AG09319 (cell line): ENCODE results near the gene KRT33A.
"Not testable (repeated sequence)": the region's sequence is repeated elsewhere in the genome, so short reads cannot be mapped to it uniquely, and the experiment has no call there.

Experiments
- DNase-seq: peaks from one replicate; pipeline ENCODE4 v3.0.0-alpha.2; 2010; ENCODE audit warnings: low read depth; ENCODE audit errors: extremely low read depth
- TF ChIP-seq, protein P1 (sequence below): IDR thresholded peaks from 2 replicates; pipeline ENCODE4 v1.5.1; 2011; ENCODE audit warnings: low read depth, mild to moderate bottlenecking, inconsistent platforms, low read length, moderate library complexity

Gene KRT33A

GRCh38 chr17:41350381-41350878, at the start of gene KRT33A:
Gene KRT33A, minus strand, starts transcription at chr17:41350828. Its CDS starts 61 bp downstream, at chr17:41350767.
- DNase-seq: not testable (repeated sequence)

- DNase-seq: no peak
- TF ChIP-seq, protein P1, sequence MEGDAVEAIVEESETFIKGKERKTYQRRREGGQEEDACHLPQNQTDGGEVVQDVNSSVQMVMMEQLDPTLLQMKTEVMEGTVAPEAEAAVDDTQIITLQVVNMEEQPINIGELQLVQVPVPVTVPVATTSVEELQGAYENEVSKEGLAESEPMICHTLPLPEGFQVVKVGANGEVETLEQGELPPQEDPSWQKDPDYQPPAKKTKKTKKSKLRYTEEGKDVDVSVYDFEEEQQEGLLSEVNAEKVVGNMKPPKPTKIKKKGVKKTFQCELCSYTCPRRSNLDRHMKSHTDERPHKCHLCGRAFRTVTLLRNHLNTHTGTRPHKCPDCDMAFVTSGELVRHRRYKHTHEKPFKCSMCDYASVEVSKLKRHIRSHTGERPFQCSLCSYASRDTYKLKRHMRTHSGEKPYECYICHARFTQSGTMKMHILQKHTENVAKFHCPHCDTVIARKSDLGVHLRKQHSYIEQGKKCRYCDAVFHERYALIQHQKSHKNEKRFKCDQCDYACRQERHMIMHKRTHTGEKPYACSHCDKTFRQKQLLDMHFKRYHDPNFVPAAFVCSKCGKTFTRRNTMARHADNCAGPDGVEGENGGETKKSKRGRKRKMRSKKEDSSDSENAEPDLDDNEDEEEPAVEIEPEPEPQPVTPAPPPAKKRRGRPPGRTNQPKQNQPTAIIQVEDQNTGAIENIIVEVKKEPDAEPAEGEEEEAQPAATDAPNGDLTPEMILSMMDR: no peak
Measured at GRCh38 chr17:41396996-41397660, 46.5 kb upstream of the KRT33A start, which contains the start of gene KRT31. Gene KRT31, minus strand, starts transcription at chr17:41397608. Its CDS starts 69 bp downstream, at chr17:41397539.

DNA sequence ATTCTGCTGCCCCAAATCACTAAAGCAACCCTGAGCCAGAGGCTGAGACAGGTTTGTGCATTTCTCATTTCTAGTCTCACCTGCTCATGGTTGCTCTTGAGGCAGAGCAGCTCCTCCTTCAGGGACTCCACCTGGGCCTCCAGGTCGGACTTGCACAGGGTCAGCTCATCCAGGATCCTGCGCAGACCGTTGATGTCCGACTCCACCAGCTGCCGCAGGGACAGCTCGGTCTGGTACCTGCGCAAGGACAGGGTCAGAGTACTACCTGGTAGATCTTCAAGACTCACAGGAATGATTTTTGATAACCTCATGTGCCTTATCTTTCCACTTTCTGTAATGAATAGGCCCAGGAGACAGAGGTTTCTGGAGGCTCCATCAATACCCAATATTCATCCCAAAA, 45.7 kb upstream of the KRT33A start:
- TF ChIP-seq, protein P1: no peak
- no peak for DNase-seq

GRCh38 chr17:41395611-41396010, 45.0 kb upstream of the KRT33A start:
- TF ChIP-seq, protein P1: no peak
- no peak for DNase-seq

- not testable (repeated sequence) for DNase-seq
Measured at GRCh38 chr17:41395044-41395443, 44.4 kb upstream of the KRT33A start.

- TF ChIP-seq, protein P1: no peak
- no peak for DNase-seq
Measured at GRCh38 chr17:41394254-41394996, 43.8 kb upstream of the KRT33A start.

GRCh38 chr17:41393826-41394225, 43.2 kb upstream of the KRT33A start:
- TF ChIP-seq, protein P1: no peak
- DNase-seq: no peak

DNA sequence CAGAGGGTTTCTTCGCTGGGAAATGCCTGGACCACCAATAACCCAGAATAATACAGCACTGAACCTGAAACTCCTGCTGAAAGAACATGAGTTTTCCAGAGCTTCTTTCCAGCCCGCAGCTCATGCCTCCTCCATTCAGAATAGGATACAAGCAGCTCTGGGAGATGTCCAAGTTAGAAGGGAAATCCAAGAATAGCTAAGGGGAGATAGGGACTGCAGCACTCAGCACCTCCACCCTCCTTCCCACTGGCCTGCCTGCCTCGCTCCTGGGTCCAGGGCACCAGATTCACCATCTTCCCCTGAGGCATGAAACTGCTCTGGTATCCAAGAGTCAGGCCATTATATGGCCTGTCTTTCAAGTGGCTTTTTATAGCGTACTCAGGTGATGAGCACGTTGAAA, 42.7 kb upstream of the KRT33A start:
- TF ChIP-seq, protein P1: no peak

More for the DNA sequence above, 42.7 kb upstream of the KRT33A start:
- DNase-seq: no peak
